ENCODE data around the gene ADARB1.

Gene ADARB1

DNA sequence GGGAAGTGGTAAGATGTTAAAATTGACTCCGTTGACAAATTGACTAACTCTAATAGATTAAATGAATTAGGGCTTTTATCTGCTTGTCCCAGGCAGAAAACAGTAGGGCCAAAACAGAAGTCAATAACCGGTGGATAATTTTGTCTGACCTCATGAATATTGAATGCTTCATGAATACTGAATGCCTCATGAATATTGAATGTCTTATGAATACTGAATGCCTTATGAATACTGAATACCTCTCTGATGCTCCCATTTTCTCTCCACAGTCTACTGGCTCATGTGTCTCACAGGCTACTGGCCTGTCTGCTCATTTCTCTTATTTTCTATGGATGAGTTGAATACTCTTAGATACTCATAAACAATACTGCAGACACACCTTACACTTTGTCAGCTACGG, 157.3 kb downstream of the ADARB1 start:
- CTCF ChIA-PET: no interaction called here

DNA sequence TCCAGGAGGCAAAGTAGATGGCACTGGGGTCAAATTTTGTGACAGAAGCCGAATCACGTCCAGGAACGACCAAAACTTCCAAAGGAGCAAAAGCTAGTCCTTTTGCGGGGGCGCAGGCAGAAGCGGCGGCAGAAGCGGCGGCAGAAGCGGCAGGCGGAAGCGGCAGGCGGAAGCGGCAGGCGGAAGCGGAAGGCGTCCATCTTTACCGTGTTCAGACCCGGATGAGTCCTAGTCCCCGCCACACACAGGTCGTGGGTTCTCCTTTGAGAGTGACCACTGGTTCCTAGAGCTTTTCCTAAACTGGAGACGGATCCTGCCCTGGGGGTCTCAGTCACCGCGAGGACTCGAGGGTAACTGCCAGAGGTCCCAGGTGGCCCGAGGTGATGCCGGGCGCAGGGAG, 159.7 kb downstream of the ADARB1 start:
- ChIA-PET CTCF (interaction anchor here (0.8 to 1.0 kb wide), 2 partner anchors 58 to 93 kb away, joined by 3 read pairs; no protein-coding TSS in a partner anchor), POLR2A (no interaction called here)
- DNase-seq (ENCODE audit: extremely low spot score): no peak
- TF ChIP-seq, protein P1, sequence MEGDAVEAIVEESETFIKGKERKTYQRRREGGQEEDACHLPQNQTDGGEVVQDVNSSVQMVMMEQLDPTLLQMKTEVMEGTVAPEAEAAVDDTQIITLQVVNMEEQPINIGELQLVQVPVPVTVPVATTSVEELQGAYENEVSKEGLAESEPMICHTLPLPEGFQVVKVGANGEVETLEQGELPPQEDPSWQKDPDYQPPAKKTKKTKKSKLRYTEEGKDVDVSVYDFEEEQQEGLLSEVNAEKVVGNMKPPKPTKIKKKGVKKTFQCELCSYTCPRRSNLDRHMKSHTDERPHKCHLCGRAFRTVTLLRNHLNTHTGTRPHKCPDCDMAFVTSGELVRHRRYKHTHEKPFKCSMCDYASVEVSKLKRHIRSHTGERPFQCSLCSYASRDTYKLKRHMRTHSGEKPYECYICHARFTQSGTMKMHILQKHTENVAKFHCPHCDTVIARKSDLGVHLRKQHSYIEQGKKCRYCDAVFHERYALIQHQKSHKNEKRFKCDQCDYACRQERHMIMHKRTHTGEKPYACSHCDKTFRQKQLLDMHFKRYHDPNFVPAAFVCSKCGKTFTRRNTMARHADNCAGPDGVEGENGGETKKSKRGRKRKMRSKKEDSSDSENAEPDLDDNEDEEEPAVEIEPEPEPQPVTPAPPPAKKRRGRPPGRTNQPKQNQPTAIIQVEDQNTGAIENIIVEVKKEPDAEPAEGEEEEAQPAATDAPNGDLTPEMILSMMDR (IDR thresholded peaks at IDR 0.05; ENCODE audit: control extremely low read depth, extremely low read depth, low read depth, missing control alignments): no peak

More for the DNA sequence above, 157.3 kb downstream of the ADARB1 start:
- POLR2A ChIA-PET: no interaction called here
- DNase-seq (ENCODE audit: extremely low spot score): no peak
- TF ChIP-seq, protein P1 (IDR thresholded peaks at IDR 0.05; ENCODE audit: control extremely low read depth, extremely low read depth, low read depth, missing control alignments): no peak

DNA sequence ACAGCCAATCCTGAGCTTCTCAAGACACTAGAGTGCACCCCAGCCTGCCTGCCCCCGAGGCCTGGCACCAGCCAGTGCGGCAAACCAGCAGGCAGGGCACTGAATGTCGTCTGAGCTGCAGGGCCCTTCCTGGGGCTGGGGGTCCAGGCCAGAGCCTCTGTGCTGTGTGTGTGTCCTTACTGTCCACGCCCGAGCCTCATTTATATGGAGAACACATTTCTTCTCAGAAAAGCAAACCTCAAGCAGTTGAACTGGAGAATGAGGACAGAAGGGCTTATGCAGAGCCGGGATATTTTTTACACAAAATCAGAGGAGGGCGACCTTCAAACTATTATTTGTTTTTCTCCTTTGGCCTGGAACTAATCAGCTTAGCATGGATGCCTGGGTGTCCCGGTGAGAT, 160.6 kb downstream of the ADARB1 start:
- no peak for DNase-seq (ENCODE audit: extremely low spot score)
- ChIA-PET POLR2A (no interaction called here), CTCF (no interaction called here)
- TF ChIP-seq, protein P1 (IDR thresholded peaks at IDR 0.05; ENCODE audit: control extremely low read depth, extremely low read depth, low read depth, missing control alignments): no peak

DNA sequence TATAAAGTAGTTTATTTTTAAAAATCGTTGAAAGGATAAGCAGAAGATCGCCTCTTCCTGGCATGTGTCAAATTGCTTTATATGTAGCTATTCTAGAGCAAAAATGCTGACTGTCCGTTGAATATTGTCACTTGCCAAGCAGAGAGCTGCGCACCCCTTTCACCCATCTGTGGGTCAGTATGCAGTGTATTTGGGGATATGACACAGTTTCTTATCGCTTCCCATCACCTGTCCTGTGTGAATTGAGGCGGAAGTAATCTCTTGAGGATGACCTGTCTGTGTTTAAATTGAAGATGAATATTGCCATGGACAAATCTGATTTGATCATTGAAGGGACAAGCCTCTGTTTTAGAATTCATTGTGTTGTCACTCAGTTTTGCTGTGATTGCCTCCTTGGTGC, 161.1 kb downstream of the ADARB1 start:
- ChIA-PET POLR2A (no interaction called here), CTCF (no interaction called here)
- TF ChIP-seq, protein P1 (IDR thresholded peaks at IDR 0.05; ENCODE audit: control extremely low read depth, extremely low read depth, low read depth, missing control alignments): no peak
- DNase-seq (ENCODE audit: extremely low spot score): no peak

DNA sequence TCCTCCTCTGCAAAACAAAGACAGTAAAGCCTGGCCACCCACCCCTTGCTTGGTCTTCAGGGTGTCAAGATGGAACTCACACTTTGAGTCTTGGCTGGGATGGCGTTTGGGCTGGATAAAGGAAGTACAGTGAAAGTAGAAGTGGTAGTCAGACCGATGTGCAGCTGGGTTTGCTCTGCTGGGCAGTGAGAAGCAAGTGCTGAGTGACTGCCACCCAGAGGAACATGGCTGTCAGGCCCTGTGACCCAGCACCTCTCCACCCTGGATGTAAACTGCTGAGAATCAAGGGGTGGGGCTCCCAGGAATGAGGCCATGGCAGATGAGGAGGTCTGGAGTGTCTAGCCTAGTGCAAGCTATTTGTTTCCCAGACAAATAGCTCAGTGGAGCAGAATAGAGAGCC, 162.1 kb downstream of the ADARB1 start:
- TF ChIP-seq, protein P1 (IDR thresholded peaks at IDR 0.05; ENCODE audit: control extremely low read depth, extremely low read depth, low read depth, missing control alignments): peak; percentile 49
- CTCF ChIA-PET: interaction anchor here (1.4 kb wide), 2 partner anchors 83 to 98 kb away, joined by 3 to 8 read pairs; no protein-coding TSS in a partner anchor
- POLR2A ChIA-PET: no interaction called here
- DNase-seq (ENCODE audit: extremely low spot score): no peak

DNA sequence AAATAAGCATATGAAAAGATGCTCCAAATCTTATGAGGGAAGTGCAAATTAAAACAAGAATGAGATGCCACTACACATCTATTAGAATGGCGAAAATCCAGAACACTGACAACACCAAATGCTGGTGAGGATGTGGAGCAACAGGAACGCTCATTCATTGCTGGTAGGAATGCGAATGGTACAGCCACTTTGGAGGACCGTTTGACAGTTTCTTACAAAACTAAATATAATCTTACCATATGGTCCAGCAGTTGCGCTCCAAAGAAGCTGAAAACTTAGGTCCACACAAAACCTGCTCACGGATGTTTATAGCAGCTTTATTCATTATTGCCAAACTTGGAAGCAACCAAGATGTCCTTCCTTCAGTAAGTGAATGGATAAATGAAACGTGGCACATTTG, 163.0 kb downstream of the ADARB1 start:
- CTCF ChIA-PET: interaction anchor here (0.6 kb wide), 1 partner anchor 201 kb away, joined by 3 read pairs; no protein-coding TSS in a partner anchor
- TF ChIP-seq, protein P1 (IDR thresholded peaks at IDR 0.05; ENCODE audit: control extremely low read depth, extremely low read depth, low read depth, missing control alignments): no peak
- no peak for DNase-seq (ENCODE audit: extremely low spot score)
- POLR2A ChIA-PET: no interaction called here

DNA sequence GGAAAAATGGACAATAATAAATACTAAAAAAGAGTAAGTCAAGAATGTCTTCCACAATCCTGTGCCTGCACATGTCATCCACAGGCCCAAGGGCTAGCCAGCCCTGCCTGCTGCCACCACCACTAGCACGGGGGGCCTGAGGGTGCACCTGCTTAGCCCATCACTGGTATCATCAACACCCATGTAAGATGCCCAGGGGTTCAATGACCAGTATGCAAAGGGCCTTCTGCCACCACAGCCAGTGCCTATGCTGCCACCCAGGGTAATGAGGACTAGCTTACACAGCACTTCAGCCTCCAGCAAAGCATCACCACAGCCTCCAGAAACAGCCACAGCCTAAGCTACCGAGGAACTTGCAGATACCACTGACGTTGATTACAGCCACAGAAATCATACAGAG, 167.0 kb downstream of the ADARB1 start:
- POLR2A ChIA-PET: no interaction called here
- TF ChIP-seq, protein P1 (IDR thresholded peaks at IDR 0.05; ENCODE audit: control extremely low read depth, extremely low read depth, low read depth, missing control alignments): no peak
- CTCF ChIA-PET: interaction anchor here (1.2 kb wide), 1 partner anchor 14 kb away, joined by 3 read pairs; no protein-coding TSS in a partner anchor
- no peak for DNase-seq (ENCODE audit: extremely low spot score)

Data from GM10248 (cell line).